Pulmonary artery endothelial cell (primary cell): Measurements from ENCODE around the gene RPAP2. TPM values are rescaled to one million over a fixed set of nuclear protein-coding genes. Genes with fewer than 3 reads are reported as not detected.

Experiments used
- DNase-seq: peaks from one replicate; pipeline ENCODE4 v3.0.0-alpha.2; 2011; ENCODE audit warnings: low read depth, low spot score
- total RNA-seq: library from RNA; depleted of rRNA; stranded (reverse); fragments of >200 nt; gene quantifications from 2 replicates; pipeline ENCODE4 v1.2.3, GENCODE V29; 2014

Gene RPAP2
- total RNA-seq, 1 donor from 2014 or later, result 14.8 TPM

- no peak for DNase-seq
These were observed 147.7 kb downstream of the RPAP2 start for GRCh38 chr1:92446546-92446945.

GRCh38 chr1:92447033-92447681 is 148.3 kb downstream of the RPAP2 start:
- no peak for DNase-seq

- DNase-seq, result no peak
These were observed 149.1 kb downstream of the RPAP2 start for GRCh38 chr1:92447976-92448375.

Other genes with a start within 250 kb of the RPAP2 start
- gene SETSIP, start 223.6 kb upstream of the RPAP2 start, total RNA-seq, result 0.20 and 1.2 TPM in 2 replicates
- gene BTBD8, start 218.7 kb upstream of the RPAP2 start, total RNA-seq, result 1.2 and 3.1 TPM in 2 replicates
- gene C1orf146, start 81.1 kb upstream of the RPAP2 start, total RNA-seq, result not detected in 2 replicates
- 8.4 and 10.1 TPM in 2 replicates for gene GLMN, start 72 bp upstream of the RPAP2 start, total RNA-seq
- gene GFI1, start 187.9 kb downstream of the RPAP2 start, total RNA-seq, result 0.04 and 0.26 TPM in 2 replicates